OCI-LY3 (cell line): ENCODE measurements around the gene BCL2L12.

Experiments used
- H2AFZ ChIP-seq: fragments of 200-600, 300-600 bp; shearing (Covaris generic); 2 replicates; pipeline ENCODE4 v1.6.0; 2014; ENCODE audit warnings: antibody characterized with exemption, low read depth, low read length
- H3K27ac ChIP-seq: fragments of 200-600, 300-600 bp; sonication (generic); 2 replicates; pipeline ENCODE4 v1.5.1; 2014; ENCODE audit warnings: mild to moderate bottlenecking, low read length, moderate library complexity, mixed read lengths
- H3K27me3 ChIP-seq: fragments of 200-600, 300-600 bp; sonication (generic); 2 replicates; pipeline ENCODE4 v1.6.1; 2014; ENCODE audit warnings: low read depth, low read length, mixed read lengths
- H3K36me3 ChIP-seq: fragments of 200-600, 300-600 bp; sonication (generic); replicated peaks from 2 replicates; pipeline ENCODE3; 2014; ENCODE audit warnings: low read depth, low read length, mixed read lengths
- H3K4me1 ChIP-seq: fragments of 300-600, 200-600 bp; sonication (generic); 2 replicates; pipeline ENCODE4 v1.6.1; 2014; ENCODE audit warnings: low read length, mixed read lengths
- H3K4me2 ChIP-seq: fragments of 200-600, 300-600 bp; sonication (generic); 2 replicates; pipeline ENCODE4 v1.6.1; 2014; ENCODE audit warnings: low read length, mixed read lengths
- H3K4me3 ChIP-seq: fragments of 300-600, 200-600 bp; sonication (generic); 2 replicates; pipeline ENCODE4 v1.5.1; 2014; ENCODE audit warnings: antibody characterized with exemption, mild to moderate bottlenecking, low read length, moderate library complexity
- H3K79me2 ChIP-seq: fragments of 300-600, 200-600 bp; shearing (Covaris generic); 2 replicates; pipeline ENCODE4 v1.6.1; 2014; ENCODE audit warnings: mild to moderate bottlenecking, low read length, mixed read lengths
- H3K9ac ChIP-seq: fragments of 300-600, 200-600 bp; shearing (Covaris generic); 2 replicates; pipeline ENCODE4 v1.6.0; 2014; ENCODE audit warnings: mild to moderate bottlenecking, low read length, moderate library complexity
- H3K9me3 ChIP-seq: fragments of 200-600, 300-600 bp; shearing (Covaris generic); 2 replicates; pipeline ENCODE4 v1.6.1; 2014; ENCODE audit warnings: low read length, mixed read lengths; ENCODE audit not compliant: insufficient read depth
- H4K20me1 ChIP-seq: fragments of 200-600, 300-600 bp; sonication (generic); 2 replicates; pipeline ENCODE4 v1.6.1; 2016; ENCODE audit warnings: low read length, mixed read lengths; ENCODE audit not compliant: insufficient read depth
- EZH2phosphoT487 ChIP-seq: fragments of 200-600 bp; shearing (Covaris generic); IDR thresholded peaks from 2 replicates; pipeline ENCODE4 v1.6.1; 2018; ENCODE audit warnings: antibody characterized with exemption, mixed run types, low read depth
- TF ChIP-seq, protein P1 (sequence below): fragments of 200-600, 300-600 bp; sonication (generic); IDR thresholded peaks from 2 replicates; pipeline ENCODE4 v1.5.1; 2014; ENCODE audit warnings: antibody characterized with exemption, low read length, low read depth

Gene BCL2L12

DNA sequence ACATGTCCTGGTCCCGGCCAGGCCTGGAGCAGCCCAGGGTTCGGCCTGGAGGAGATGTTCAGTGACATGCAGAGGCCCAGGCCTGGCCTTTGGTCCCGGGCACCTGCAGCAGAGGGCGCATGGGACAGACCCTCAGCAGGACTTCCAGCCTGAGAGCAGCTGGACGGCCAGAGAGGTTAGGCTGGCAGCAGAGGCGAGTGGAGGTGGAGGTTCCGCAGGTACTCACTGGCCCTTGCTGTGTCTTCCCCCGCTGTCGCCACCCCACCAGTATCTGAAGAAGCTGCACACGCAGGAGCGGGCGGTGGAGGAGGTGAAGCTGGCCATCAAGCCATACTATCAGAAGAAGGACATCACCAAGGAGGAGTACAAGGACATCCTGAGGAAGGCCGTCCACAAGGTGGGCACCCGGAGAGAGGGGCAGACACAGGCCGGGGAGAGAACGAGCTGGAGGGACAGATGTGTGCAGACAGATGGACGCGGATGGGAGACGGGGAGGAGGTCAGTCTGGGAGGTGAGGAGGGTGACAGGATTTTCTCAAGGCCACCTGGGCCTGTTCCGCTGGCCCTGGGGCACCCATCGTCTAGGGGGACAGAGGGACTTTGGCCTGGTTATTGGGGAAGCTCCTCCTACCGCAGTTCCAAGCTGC lies 8.1 kb upstream of the BCL2L12 start:
- H3K36me3 ChIP-seq: peaks cover 81% of the 10 kb centered on the region
- H3K27me3 ChIP-seq: no peaks in the 10 kb centered on the region
- no peak overlapping the region for H3K9ac ChIP-seq

DNA sequence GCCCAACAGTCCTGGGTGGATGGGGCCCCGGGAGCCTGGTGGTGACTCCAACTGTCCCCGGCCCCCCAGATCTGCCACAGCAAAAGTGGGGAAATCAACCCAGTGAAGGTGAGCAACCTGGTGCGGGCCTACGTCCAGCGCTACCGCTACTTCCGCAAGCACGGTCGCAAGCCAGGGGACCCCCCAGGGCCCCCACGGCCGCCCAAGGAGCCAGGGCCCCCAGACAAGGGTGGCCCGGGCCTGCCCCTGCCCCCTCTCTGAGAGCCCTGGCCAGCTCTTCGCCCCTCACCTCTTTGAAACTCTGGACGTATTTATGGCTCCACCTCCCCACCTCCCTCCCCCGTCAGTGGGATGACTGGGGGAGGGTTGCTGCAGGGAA lies 7.6 kb upstream of the BCL2L12 start:
- 0 out of 2 replicates have a peak, but pooled peaks cover 4% of the 10 kb centered on the region for H4K20me1 ChIP-seq
- peaks cover 81% of the 10 kb centered on the region for H3K36me3 ChIP-seq
- H3K4me1 ChIP-seq: no peaks in the 10 kb centered on the region
- no peak overlapping the region for H3K4me3 ChIP-seq
- no peak overlapping the region for H2AFZ ChIP-seq
- TF ChIP-seq EZH2phosphoT487: no peak
- TF ChIP-seq, protein P1, sequence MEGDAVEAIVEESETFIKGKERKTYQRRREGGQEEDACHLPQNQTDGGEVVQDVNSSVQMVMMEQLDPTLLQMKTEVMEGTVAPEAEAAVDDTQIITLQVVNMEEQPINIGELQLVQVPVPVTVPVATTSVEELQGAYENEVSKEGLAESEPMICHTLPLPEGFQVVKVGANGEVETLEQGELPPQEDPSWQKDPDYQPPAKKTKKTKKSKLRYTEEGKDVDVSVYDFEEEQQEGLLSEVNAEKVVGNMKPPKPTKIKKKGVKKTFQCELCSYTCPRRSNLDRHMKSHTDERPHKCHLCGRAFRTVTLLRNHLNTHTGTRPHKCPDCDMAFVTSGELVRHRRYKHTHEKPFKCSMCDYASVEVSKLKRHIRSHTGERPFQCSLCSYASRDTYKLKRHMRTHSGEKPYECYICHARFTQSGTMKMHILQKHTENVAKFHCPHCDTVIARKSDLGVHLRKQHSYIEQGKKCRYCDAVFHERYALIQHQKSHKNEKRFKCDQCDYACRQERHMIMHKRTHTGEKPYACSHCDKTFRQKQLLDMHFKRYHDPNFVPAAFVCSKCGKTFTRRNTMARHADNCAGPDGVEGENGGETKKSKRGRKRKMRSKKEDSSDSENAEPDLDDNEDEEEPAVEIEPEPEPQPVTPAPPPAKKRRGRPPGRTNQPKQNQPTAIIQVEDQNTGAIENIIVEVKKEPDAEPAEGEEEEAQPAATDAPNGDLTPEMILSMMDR: no peak
- H3K9ac ChIP-seq: no peak overlapping the region
- no peak overlapping the region for H3K4me2 ChIP-seq
- H3K27ac ChIP-seq: no peak overlapping the region
- H3K9me3 ChIP-seq: no peaks in the 10 kb centered on the region
- H3K79me2 ChIP-seq: peaks cover under 1% of the 10 kb centered on the region; the same call in 1 of the 2 replicates
- H3K27me3 ChIP-seq: no peaks in the 10 kb centered on the region

More for the DNA sequence above, 8.1 kb upstream of the BCL2L12 start:
- H3K79me2 ChIP-seq: no peaks in the 10 kb centered on the region
- 0 out of 2 replicates have a peak, but pooled peaks cover 3% of the 10 kb centered on the region for H4K20me1 ChIP-seq
- H3K4me3 ChIP-seq: no peak overlapping the region
- H3K4me2 ChIP-seq: no peak overlapping the region
- no peaks in the 10 kb centered on the region for H3K9me3 ChIP-seq
- TF ChIP-seq, protein P1: no peak
- no peak for TF ChIP-seq EZH2phosphoT487
- no peak overlapping the region for H3K27ac ChIP-seq
- no peaks in the 10 kb centered on the region for H3K4me1 ChIP-seq
- H2AFZ ChIP-seq: no peak overlapping the region

DNA sequence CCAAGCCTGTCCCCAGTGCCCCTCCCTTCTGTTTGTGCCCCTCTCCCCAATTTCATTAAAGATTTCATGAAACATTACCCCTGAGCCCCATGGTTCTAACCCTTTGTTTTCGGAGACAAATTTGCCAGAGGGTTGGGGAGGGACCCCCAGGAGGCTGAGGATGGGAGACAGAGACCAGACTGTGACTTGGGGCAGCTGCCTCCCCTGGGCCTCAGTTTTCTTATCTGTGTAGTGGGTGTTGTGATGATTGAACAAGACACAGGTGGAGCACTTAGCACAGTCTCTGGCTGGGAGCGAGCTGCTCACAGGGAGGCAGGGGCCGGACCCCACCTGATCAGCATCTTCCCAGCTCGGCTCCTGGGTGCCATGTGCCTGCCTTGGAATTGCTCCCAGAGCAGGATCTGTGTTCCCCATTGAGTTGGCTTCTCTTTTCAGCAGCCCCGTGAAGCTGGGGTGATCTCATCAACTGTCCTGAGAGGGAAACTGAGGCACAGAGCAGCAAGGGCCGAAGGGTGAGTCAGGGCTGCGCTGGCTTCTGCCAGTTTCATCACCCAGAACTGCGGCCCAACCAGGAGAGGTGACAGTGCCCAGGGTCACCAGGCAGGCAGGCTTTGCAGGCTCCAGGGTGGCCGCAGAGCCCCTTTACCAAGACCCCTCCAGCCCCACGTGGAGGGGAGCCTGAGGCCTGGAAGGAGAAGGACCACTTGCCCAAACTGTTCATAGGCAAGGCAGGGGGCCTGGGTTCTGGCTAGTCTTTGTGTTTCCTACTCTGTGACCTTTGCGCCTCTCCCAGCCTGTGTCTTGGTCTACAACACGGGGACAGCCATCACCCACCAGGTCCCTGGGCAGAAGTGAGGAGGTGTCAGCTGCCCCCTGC lies 6.9 kb upstream of the BCL2L12 start:
- H3K79me2 ChIP-seq: peaks cover 7% of the 10 kb centered on the region; the same call in 1 of the 2 replicates
- H3K9me3 ChIP-seq: no peaks in the 10 kb centered on the region
- TF ChIP-seq EZH2phosphoT487: no peak
- H3K4me2 ChIP-seq: no peak overlapping the region
- H3K9ac ChIP-seq: no peak overlapping the region
- no peak overlapping the region for H3K27ac ChIP-seq
- 0 out of 2 replicates have a peak, but pooled peaks cover 8% of the 10 kb centered on the region for H4K20me1 ChIP-seq
- peaks cover under 1% of the 10 kb centered on the region; the same call in 1 of the 2 replicates for H3K4me1 ChIP-seq
- H3K36me3 ChIP-seq: peaks cover 77% of the 10 kb centered on the region
- H2AFZ ChIP-seq: no peak overlapping the region
- no peak overlapping the region for H3K4me3 ChIP-seq
- H3K27me3 ChIP-seq: no peaks in the 10 kb centered on the region

DNA sequence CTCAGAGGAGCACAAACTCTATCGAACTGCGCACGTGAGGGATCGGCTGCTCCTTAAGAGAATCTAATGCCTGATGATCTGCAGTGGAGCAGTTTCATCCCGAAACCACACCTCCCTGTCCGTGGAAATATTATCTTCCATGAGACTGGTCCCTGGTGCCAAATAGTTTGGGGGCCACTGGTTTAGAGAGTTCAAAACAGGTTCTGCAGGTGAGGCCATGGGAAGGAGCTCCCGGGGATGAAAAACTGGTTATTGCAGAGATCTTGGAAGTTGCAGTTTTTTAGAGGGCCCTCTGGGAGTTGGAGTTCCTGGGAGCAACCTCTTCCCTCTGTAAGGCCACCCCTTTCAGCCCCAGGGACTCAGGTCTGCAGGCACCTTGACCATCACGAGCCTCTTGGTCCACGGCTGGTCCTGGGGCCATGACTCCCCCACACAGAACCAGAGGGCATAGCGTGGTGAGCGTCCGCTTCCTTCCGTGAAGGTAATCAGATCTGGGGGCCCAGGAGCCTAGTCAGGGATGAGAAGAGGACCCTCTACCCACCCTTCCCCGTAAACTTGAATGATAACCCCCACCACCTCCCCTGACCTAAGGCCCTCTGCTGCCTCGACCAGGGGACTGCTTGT lies 5.3 kb upstream of the BCL2L12 start:
- no peak overlapping the region for H3K4me3 ChIP-seq
- peaks cover 12% of the 10 kb centered on the region for H4K20me1 ChIP-seq
- H3K79me2 ChIP-seq: peaks cover 23% of the 10 kb centered on the region
- H3K4me1 ChIP-seq: peaks cover 4% of the 10 kb centered on the region; the same call in 1 of the 2 replicates
- H2AFZ ChIP-seq: no peak overlapping the region
- H3K9me3 ChIP-seq: no peaks in the 10 kb centered on the region
- H3K9ac ChIP-seq: no peak overlapping the region
- H3K4me2 ChIP-seq: no peak overlapping the region
- no peaks in the 10 kb centered on the region for H3K27me3 ChIP-seq
- H3K36me3 ChIP-seq: peaks cover 63% of the 10 kb centered on the region
- TF ChIP-seq, protein P1: no peak
- no peak overlapping the region for H3K27ac ChIP-seq
